Astrocyte (in vitro differentiated cells and primary cell): ENCODE data around the gene MAPK12. TPM values are rescaled to one million over a fixed set of nuclear protein-coding genes. Genes with fewer than 3 reads are reported as not detected.

Experiments
- DNase-seq: peaks from one replicate; pipeline ENCODE4 v3.0.0-alpha.2; 2010; ENCODE audit warnings: low read depth
- FAIRE-seq: peaks from 2 replicates; lab custom pipeline; 2011; peaks lifted over from hg19 to GRCh38; lab: Jason Lieb, UNC
- H2AFZ ChIP-seq: 2 replicates; pipeline ENCODE4 v1.6.0; 2012; ENCODE audit warnings: low read depth, low read length, inconsistent platforms
- H3K27ac ChIP-seq: 2 replicates; pipeline ENCODE4 v1.5.1; 2011; ENCODE audit warnings: low read depth, low read length, inconsistent platforms
- H3K27me3 ChIP-seq: 2 replicates; pipeline ENCODE4 v1.6.0; 2011; ENCODE audit warnings: low read length, inconsistent platforms; ENCODE audit not compliant: insufficient read depth
- H3K36me3 ChIP-seq: 2 replicates; pipeline ENCODE4 v1.5.1; 2011; ENCODE audit warnings: low read length, inconsistent platforms; ENCODE audit not compliant: insufficient read depth
- H3K4me1 ChIP-seq: 2 replicates; pipeline ENCODE4 v1.5.1; 2011; ENCODE audit warnings: low read length, inconsistent platforms; ENCODE audit not compliant: insufficient read depth
- H3K4me2 ChIP-seq: 2 replicates; pipeline ENCODE4 v1.6.0; 2012; ENCODE audit warnings: low read length, inconsistent platforms
- H3K4me3 ChIP-seq: 2 replicates; pipeline ENCODE4 v1.5.1; 2011; ENCODE audit warnings: low read depth, mild to moderate bottlenecking, low read length, inconsistent platforms; ENCODE audit not compliant: insufficient read depth
- H3K79me2 ChIP-seq: 2 replicates; pipeline ENCODE4 v1.6.0; 2012; ENCODE audit warnings: mild to moderate bottlenecking, low read length, inconsistent platforms; ENCODE audit not compliant: insufficient read depth
- H3K9ac ChIP-seq: 2 replicates; pipeline ENCODE4 v1.6.0; 2012; ENCODE audit warnings: mild to moderate bottlenecking, low read length, inconsistent platforms
- H3K9me3 ChIP-seq: 2 replicates; pipeline ENCODE4 v1.5.1; 2012; ENCODE audit warnings: low read depth, mild to moderate bottlenecking, low read length, inconsistent platforms; ENCODE audit not compliant: insufficient read depth
- H4K20me1 ChIP-seq: 2 replicates; pipeline ENCODE4 v1.6.0; 2012; ENCODE audit warnings: low read length, inconsistent platforms; ENCODE audit not compliant: insufficient read depth
- H3K27ac Mint-ChIP-seq: one replicate; pipeline ENCODE4 v1.8.0; 2021; ENCODE audit warnings: mild to moderate bottlenecking, mixed read lengths; ENCODE audit not compliant: unreplicated experiment
- H3K27me3 Mint-ChIP-seq: one replicate; pipeline ENCODE4 v1.8.0; 2021; ENCODE audit warnings: low read depth, mixed read lengths; ENCODE audit not compliant: unreplicated experiment
- H3K36me3 Mint-ChIP-seq: one replicate; pipeline ENCODE4 v1.8.0; 2021; ENCODE audit warnings: low read depth, mixed read lengths; ENCODE audit not compliant: unreplicated experiment
- H3K4me1 Mint-ChIP-seq: one replicate; pipeline ENCODE4 v1.8.0; 2021; ENCODE audit warnings: low read depth, mixed read lengths; ENCODE audit not compliant: unreplicated experiment
- H3K4me3 Mint-ChIP-seq: one replicate; pipeline ENCODE4 v1.8.0; 2021; ENCODE audit warnings: mild to moderate bottlenecking, moderate library complexity, mixed read lengths; ENCODE audit not compliant: unreplicated experiment
- H3K9me3 Mint-ChIP-seq: one replicate; pipeline ENCODE4 v1.8.0; 2021; ENCODE audit warnings: mild to moderate bottlenecking, mixed read lengths; ENCODE audit not compliant: unreplicated experiment
- EZH2 ChIP-seq: IDR thresholded peaks from 2 replicates; pipeline ENCODE4 v1.6.1; 2012; ENCODE audit warnings: mild to moderate bottlenecking, low read length, inconsistent platforms; ENCODE audit not compliant: insufficient read depth
- total RNA-seq: library from RNA; stranded (reverse); gene quantifications from 2 replicates; pipeline ENCODE4 v1.2.1, GENCODE V29; 2021
- TF ChIP-seq, protein P1 (sequence below): IDR thresholded peaks from 2 replicates; pipeline ENCODE4 v1.5.1; 2011; ENCODE audit warnings: low read depth, mild to moderate bottlenecking, inconsistent platforms, low read length, moderate library complexity; ENCODE audit not compliant: insufficient read depth

MAPK12 gene
- total RNA-seq, 1 donor from 2014 or later, result 36.4 TPM

DNA sequence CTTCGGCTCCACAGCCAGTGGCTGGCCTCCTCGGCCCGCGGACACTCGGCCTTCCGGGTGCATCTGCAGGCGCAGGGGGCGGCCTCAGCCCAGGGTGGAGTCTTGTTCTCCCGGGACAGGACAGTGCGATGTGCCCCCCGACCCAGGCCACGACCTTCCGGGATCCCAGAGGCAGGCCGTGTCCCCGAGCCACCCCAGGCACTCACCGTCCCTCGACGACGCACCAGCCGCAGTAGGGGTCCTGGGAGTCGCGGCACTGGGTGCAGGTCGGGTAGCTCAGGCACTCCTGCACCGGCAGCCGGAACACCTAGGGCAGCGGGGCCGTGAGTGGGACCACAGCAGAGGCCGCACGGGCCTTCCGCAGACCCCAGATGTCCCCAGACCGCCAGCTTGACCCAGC lies 26.2 kb upstream of the MAPK12 start:
- H4K20me1 ChIP-seq, result peaks cover 73% of the 10 kb centered on the region
- no peak overlapping the region for H2AFZ ChIP-seq
- H3K4me3 Mint-ChIP-seq, result no peak overlapping the region
- no peak for FAIRE-seq
- H3K36me3 Mint-ChIP-seq, result peaks cover 2% of the 10 kb centered on the region
- no peak overlapping the region for H3K4me3 ChIP-seq
- no peaks in the 10 kb centered on the region for H3K9me3 ChIP-seq
- H3K9me3 Mint-ChIP-seq, result no peaks in the 10 kb centered on the region
- H3K36me3 ChIP-seq, result peaks cover 6% of the 10 kb centered on the region
- H3K4me2 ChIP-seq, result no peak overlapping the region
- H3K27me3 Mint-ChIP-seq, result no peaks in the 10 kb centered on the region
- peaks cover 12% of the 10 kb centered on the region for H3K4me1 Mint-ChIP-seq
- H3K27ac Mint-ChIP-seq, result no peak overlapping the region
- H3K27ac ChIP-seq, result no peak overlapping the region
- no peak overlapping the region for H3K9ac ChIP-seq
- no peaks in the 10 kb centered on the region for H3K27me3 ChIP-seq
- TF ChIP-seq, protein P1, sequence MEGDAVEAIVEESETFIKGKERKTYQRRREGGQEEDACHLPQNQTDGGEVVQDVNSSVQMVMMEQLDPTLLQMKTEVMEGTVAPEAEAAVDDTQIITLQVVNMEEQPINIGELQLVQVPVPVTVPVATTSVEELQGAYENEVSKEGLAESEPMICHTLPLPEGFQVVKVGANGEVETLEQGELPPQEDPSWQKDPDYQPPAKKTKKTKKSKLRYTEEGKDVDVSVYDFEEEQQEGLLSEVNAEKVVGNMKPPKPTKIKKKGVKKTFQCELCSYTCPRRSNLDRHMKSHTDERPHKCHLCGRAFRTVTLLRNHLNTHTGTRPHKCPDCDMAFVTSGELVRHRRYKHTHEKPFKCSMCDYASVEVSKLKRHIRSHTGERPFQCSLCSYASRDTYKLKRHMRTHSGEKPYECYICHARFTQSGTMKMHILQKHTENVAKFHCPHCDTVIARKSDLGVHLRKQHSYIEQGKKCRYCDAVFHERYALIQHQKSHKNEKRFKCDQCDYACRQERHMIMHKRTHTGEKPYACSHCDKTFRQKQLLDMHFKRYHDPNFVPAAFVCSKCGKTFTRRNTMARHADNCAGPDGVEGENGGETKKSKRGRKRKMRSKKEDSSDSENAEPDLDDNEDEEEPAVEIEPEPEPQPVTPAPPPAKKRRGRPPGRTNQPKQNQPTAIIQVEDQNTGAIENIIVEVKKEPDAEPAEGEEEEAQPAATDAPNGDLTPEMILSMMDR, result no peak
- TF ChIP-seq EZH2, result no peak
- peaks cover 10% of the 10 kb centered on the region for H3K4me1 ChIP-seq
- peaks cover 70% of the 10 kb centered on the region for H3K79me2 ChIP-seq
- DNase-seq, result no peak

DNA sequence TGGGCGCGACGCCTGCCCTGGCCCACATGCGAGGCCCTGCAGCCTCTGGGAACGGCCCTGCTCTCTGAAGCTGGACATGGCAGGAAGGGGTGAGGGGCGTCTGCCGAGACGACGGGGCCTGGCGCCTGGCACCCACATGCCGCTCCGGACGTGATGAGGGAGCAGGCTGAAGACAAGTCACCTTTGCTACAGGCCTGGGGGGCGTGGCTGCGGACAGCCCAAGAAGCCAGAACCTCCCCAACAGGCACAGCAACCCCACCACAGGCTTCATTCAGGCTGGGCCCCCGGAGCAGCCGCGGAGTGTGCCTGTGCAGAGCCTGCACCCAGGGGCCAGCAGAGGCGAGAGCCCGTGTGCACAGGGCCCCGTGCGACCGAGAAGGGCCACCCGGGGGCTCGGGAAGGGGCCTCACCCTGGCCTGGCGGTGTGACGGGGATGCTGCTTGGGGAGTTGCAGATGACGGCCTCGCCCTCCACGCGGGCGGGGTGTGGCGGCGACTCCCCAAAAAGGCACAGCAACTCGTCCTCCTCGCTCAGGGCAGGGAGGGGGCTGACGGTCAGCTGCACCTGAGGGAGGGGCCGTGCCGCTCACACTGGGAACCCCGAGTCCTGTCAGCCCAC lies 25.3 kb upstream of the MAPK12 start:
- H2AFZ ChIP-seq, result no peak overlapping the region
- H3K4me1 Mint-ChIP-seq, result peaks cover 6% of the 10 kb centered on the region
- DNase-seq (no peak), FAIRE-seq (no peak)
- H3K9me3 ChIP-seq, result no peaks in the 10 kb centered on the region
- no peak overlapping the region for H3K27ac ChIP-seq
- H3K27ac Mint-ChIP-seq, result no peak overlapping the region
- H3K9ac ChIP-seq, result no peak overlapping the region
- peaks cover 11% of the 10 kb centered on the region for H3K36me3 ChIP-seq
- no peaks in the 10 kb centered on the region for H3K36me3 Mint-ChIP-seq
- H3K4me3 ChIP-seq, result no peak overlapping the region
- no peaks in the 10 kb centered on the region for H3K27me3 ChIP-seq
- no peaks in the 10 kb centered on the region for H3K27me3 Mint-ChIP-seq
- H3K4me3 Mint-ChIP-seq, result no peak overlapping the region
- H3K79me2 ChIP-seq, result peaks cover 64% of the 10 kb centered on the region
- H3K9me3 Mint-ChIP-seq, result no peaks in the 10 kb centered on the region
- peaks cover 68% of the 10 kb centered on the region for H4K20me1 ChIP-seq
- TF ChIP-seq, protein P1, result no peak
- no peak for TF ChIP-seq EZH2
- peaks cover 14% of the 10 kb centered on the region for H3K4me1 ChIP-seq
- H3K4me2 ChIP-seq, result no peak overlapping the region

DNA sequence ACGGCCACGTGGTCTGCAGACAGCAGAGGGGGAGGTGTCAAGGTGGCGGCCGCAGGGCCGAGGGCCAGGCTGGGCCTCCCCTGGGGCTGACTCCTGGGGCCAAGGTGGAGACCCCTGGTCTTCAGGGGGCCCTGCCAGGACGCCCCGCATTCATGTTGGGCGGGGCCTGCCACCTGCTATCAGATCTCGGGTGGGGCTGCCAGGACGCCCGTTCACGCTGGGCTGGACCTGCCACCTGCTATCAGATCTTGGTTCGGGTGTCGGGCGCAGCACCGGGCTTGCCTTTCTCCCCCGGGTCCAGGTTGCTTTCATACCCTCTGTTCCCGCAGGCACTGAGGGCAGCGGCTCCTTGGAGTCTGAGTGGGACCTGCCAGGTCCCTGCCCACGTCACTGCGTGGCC lies 24.8 kb upstream of the MAPK12 start:
- Mint-ChIP-seq H3K9me3 (no peaks in the 10 kb centered on the region), H3K36me3 (no peaks in the 10 kb centered on the region), H3K4me1 (peaks cover 2% of the 10 kb centered on the region), H3K27me3 (no peaks in the 10 kb centered on the region), H3K4me3 (peak overlapping the region; percentile 54), H3K27ac (no peak overlapping the region)
- H3K9ac ChIP-seq, result no peak overlapping the region
- H3K27me3 ChIP-seq, result no peaks in the 10 kb centered on the region
- H2AFZ ChIP-seq, result no peak overlapping the region
- no peak overlapping the region for H3K27ac ChIP-seq
- peaks cover 12% of the 10 kb centered on the region for H3K36me3 ChIP-seq
- peaks cover 59% of the 10 kb centered on the region for H3K79me2 ChIP-seq
- TF ChIP-seq, protein P1, result no peak
- no peak for TF ChIP-seq EZH2
- no peak overlapping the region for H3K4me2 ChIP-seq
- peaks cover 14% of the 10 kb centered on the region for H3K4me1 ChIP-seq
- no peak overlapping the region for H3K4me3 ChIP-seq
- H3K9me3 ChIP-seq, result no peaks in the 10 kb centered on the region
- FAIRE-seq (no peak), DNase-seq (no peak)
- H4K20me1 ChIP-seq, result peaks cover 68% of the 10 kb centered on the region
